BLaER1 treated with 17β-estradiol and CSF1 and Interleukin-3, amounts not matched to agents 10 nM and 100 nM (cell line): ENCODE measurements around the gene CLEC18B.
A peak's percentile ranks its signal among the peaks of the same experiment; 100 is the strongest.
"Not testable (repeated sequence)": the region's sequence is repeated elsewhere in the genome, so short reads cannot be mapped to it uniquely, and the experiment has no call there.

Experiments
- H3K27ac ChIP-seq, 11 experiments: shearing (Covaris generic); formaldehyde crosslinking; 2 replicates each; pipeline ENCODE4 v1.8.1; 2022
- H3K27me3 ChIP-seq, 11 experiments: shearing (Covaris generic); formaldehyde crosslinking; 2 replicates each; pipeline ENCODE4 v1.8.1; 2022
- H3K36me3 ChIP-seq, 11 experiments: shearing (Covaris generic); formaldehyde crosslinking; 2 replicates each; pipeline ENCODE4 v1.8.1; 2022
- H3K4me1 ChIP-seq, 10 experiments: shearing (Covaris generic); formaldehyde crosslinking; 2 replicates each; pipeline ENCODE4 v1.8.1; 2022
- H3K4me2 ChIP-seq, 11 experiments: shearing (Covaris generic); formaldehyde crosslinking; 2 replicates each; pipeline ENCODE4 v1.8.1; 2022
- H3K4me3 ChIP-seq, 10 experiments: shearing (Covaris generic); formaldehyde crosslinking; 2 replicates each; pipeline ENCODE4 v1.8.1; 2022
- H3K9ac ChIP-seq, 11 experiments: shearing (Covaris generic); formaldehyde crosslinking; 2 replicates each; pipeline ENCODE4 v1.8.1; 2022
- H3K9me3 ChIP-seq, 11 experiments: shearing (Covaris generic); formaldehyde crosslinking; replicated peaks in 1 of 11; 2 replicates each; pipeline ENCODE4 v1.8.1; 2022
- H4K20me1 ChIP-seq, 11 experiments: shearing (Covaris generic); formaldehyde crosslinking; 2 replicates each; pipeline ENCODE4 v1.8.1; 2022

Gene CLEC18B

DNA sequence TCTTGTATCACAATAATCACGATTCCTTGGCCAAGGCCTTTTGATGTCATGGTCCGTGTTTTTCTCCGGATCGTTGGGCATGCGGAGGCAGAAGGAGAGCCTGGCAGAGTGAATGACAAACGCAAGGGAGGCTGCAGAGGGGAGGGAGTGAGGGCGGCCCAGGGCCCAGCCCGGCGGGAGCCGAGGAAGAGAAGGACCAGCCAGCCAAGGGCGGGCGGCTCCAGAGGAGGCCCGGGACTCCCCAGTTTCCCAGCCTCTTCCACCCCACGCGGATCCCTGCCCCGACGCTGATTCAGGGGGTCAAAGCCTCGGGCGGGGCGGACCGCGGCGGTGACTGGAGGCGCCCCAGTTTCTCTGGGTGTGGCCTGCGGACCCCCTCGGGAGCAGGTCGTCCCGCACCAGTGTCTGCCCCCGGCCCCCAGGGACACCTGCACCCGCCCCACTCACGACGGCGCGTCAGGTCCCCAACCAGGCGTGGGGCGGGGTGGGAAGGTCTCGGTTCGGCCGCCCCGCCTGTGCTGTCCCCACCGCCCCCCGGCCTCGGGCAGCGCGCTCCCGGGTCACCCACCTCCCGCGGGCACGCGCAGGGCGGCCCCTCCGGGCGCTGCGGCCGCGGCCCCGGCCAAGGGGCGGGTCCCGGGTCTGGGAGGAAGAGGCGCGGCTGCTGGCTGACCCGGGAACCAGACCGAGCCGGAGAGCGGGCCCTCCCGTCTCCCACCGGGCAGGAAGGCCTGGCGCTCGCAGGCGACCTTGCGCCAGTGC lies 14.5 kb downstream of the CLEC18B start:
- Histone ChIP-seq H3K4me2 (peak overlapping the region in 10 of 11 experiments; percentile 13 to 67 (median 40); a peak in 10 of 22 replicates), H3K4me3 (peak overlapping the region in 6 of 10 experiments; percentile 33 to 54 (median 38); a peak in 6 of 20 replicates), H3K27me3 (peaks cover 4 to 13% (median 8%) of the 10 kb centered on the region in 11 experiments; a peak in 21 of 22 replicates), H3K9ac (peak overlapping the region in 2 of 11 experiments; percentile 33 to 41; a peak in 3 of 22 replicates), H3K27ac (peak overlapping the region in 1 of 11 experiments; percentile 6; a peak in 1 of 22 replicates)
- H4K20me1 ChIP-seq, H3K36me3 ChIP-seq, H3K9me3 ChIP-seq, H3K4me1 ChIP-seq: not testable (repeated sequence)

DNA sequence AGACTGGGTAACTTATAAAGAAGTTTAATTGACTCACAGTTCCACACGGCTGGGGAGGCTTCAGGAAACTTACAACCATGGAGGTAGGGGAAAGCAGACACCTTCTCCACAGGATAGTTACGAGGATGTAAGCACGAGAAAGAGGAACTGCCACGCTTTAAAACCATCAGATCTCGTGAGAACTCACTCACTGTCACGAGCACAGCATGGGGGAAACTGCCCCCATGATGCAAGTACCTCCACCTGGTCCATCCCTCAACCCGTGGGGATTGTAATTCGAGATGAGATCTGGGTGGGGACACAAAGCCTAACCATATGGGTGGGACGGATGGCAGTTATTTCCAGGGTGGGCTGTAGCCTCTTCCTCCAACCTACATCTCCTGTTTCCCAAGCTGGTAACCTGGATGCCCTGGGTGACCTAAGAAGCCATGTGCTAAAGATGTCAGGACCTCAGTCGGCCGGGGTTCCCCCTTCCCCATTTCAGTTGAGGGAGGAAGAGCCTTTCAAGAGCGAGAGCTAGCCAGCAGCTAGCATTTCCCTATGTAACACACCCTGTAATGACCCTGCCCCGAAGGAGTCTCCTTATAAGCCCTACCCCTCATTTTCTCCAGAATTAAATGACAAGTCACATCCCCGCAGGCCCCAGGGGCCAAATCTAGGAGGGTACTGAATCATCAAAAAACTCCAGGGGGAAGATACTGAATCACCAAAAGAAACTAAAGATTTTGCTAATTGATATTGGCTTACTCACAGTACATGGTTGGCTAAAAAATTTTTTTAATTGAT lies 16.9 kb downstream of the CLEC18B start:
- not testable (repeated sequence) for H3K9ac ChIP-seq, H3K4me2 ChIP-seq, H4K20me1 ChIP-seq, H3K27ac ChIP-seq, H3K36me3 ChIP-seq, H3K4me1 ChIP-seq, H3K4me3 ChIP-seq, H3K9me3 ChIP-seq
- H3K27me3 ChIP-seq, result peaks cover 4 to 13% (median 8%) of the 10 kb centered on the region in 11 experiments; a peak in 21 of 22 replicates

DNA sequence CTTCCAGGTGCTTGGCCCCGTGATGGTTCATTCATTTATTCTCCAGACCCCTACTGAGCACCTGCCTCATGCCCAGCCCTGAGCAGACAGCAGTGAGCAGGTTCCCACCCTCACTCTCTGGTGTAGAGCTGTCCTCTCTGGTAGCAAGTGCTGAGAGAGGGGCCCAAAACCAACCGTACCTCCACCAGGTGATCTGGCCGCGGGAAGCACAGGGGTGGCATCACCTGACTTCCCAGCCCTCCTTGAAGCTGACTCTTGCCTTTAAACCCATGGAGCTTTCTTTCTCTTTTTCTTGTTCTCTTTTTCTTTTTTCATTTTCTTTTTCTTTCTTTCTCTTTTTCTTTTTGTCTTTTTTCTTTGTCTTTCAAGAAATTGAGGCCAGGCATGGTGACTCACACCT lies 21.0 kb downstream of the CLEC18B start:
- not testable (repeated sequence) for H3K4me2 ChIP-seq, H3K4me1 ChIP-seq, H3K27me3 ChIP-seq, H3K27ac ChIP-seq, H4K20me1 ChIP-seq, H3K9ac ChIP-seq, H3K9me3 ChIP-seq, H3K4me3 ChIP-seq, H3K36me3 ChIP-seq

DNA sequence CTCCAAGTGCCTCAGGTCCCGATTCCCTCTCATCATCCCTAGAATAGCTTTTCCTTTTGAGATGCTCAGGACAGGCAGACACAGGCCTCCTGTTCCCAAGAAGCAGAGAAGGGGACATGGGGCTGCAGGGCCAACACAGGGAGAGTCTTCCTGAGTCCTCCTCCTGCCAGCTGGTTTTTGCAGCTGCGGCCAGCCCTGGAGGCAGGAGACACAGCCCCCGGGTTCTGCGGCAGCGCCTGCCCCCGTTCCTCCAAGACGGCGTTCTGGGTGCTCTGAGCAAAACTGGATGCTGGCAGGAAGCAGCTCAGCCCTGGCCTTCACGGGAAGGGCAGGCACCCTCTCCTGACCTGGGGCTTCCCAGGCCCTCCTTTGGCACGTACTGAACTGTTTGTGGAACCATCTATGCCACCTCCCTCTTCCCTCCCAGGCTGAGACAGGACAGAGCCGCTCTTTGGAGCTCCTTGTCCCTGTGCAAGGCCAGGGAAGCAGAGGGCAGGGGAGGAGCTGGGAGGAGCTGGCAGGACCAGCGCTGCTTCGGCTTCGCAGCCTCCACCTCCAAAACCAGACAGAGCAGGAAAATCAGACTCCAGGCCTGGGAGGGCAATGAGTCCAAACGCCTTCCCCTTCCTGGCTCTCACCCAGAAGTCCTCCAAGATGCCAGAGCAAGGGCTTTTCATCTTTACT lies 22.9 kb downstream of the CLEC18B start:
- H3K4me3 ChIP-seq, H3K27me3 ChIP-seq, H3K9ac ChIP-seq, H3K27ac ChIP-seq, H4K20me1 ChIP-seq, H3K4me1 ChIP-seq, H3K36me3 ChIP-seq, H3K9me3 ChIP-seq, H3K4me2 ChIP-seq: not testable (repeated sequence)

DNA sequence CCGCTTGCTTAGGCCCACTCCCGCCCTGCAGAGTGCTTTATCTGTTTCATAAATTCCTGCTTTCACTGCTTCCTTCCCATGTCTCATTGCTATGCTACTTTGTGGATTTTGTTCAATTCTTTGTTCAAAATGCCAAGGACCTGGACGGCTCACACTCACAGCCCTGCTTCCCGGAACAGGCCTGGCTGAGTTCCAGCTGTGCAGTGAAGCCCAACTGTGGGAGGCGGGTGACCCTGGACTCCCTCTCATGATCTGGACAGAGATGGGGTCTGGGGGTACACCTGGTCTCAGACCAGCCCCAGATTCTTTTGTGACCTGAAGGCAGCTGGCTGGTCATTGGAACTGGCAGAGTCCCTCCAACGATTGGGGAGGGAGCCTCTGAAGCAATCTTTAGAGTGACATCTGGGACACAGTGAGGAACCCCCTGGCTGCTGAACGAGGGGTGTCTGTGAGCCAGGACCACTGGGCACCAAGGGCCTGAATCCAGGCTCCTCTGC lies 24.7 kb downstream of the CLEC18B start:
- not testable (repeated sequence) for H3K27ac ChIP-seq, H3K9me3 ChIP-seq, H3K9ac ChIP-seq, H3K4me3 ChIP-seq, H4K20me1 ChIP-seq, H3K4me2 ChIP-seq, H3K4me1 ChIP-seq, H3K36me3 ChIP-seq, H3K27me3 ChIP-seq

DNA sequence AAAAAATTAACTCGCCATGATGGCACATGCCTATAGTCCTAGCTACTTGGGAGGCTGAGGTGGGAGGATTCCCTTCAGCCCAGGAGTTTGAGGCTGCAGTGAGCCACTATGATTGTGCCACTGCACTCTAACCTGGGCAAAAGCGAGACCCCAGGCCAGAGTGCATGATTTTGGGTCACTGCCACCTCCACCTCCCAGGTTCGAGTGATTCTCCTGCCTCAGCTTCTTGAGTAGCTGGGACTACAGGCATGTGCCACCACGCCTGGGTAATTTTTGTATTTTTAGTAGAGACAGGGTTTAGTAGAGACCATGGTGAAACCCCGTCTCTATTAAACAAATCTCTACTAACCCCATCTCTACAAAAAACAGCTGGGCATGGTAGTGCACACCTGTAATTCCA lies 26.7 kb downstream of the CLEC18B start:
- H3K4me2 ChIP-seq, H3K4me1 ChIP-seq, H4K20me1 ChIP-seq, H3K4me3 ChIP-seq, H3K9ac ChIP-seq, H3K9me3 ChIP-seq, H3K27me3 ChIP-seq, H3K36me3 ChIP-seq, H3K27ac ChIP-seq: not testable (repeated sequence)

DNA sequence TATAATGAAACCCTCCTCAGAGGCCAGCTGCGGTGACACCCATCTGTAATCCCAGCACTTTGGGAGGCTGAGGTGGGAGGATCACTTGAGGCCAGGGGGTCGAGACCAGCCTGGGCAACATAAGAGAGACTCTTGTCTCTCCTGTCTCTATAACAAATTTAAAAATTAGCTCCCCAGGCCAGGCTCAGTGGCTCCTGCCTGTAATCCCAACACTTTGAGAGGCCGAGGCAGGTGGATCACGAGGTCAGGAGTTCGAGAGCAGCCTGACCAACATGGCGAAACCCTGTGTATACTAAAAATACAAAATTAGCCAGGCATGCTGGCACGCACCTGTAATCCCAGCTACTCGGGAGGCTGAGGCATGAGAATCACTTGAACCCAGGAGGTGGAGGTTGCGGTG lies 27.1 kb downstream of the CLEC18B start:
- not testable (repeated sequence) for H3K36me3 ChIP-seq, H3K4me1 ChIP-seq, H4K20me1 ChIP-seq, H3K9ac ChIP-seq, H3K4me2 ChIP-seq, H3K9me3 ChIP-seq, H3K4me3 ChIP-seq, H3K27me3 ChIP-seq, H3K27ac ChIP-seq

DNA sequence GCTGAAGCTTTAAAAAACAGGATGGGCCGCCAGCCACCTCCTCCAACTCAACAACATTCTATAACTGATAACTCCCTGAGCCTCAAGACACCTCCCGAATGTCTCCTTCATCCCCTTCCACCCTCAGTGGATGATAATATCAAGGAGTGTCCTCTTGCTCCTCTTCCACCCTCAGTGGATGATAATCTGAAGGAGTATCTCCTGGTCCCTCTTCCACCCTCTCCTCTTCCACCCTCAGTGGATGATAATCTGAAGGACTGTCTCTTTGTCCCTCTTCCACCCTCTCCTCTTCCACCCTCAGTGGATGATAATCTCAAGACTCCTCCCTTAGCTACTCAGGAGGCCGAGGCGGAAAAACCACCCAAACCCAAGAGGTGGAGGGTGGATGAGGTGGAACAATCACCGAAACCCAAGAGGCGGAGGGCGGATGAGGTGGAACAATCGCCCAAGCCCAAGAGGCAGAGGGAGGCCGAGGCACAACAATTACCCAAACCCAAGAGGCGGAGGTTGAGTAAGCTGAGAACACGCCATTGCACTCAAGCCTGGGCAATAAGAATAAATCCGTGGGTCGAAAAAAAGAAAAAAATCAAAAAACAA lies 29.7 kb downstream of the CLEC18B start:
- H3K4me3 ChIP-seq, H3K4me1 ChIP-seq, H4K20me1 ChIP-seq, H3K27ac ChIP-seq, H3K9ac ChIP-seq, H3K36me3 ChIP-seq, H3K9me3 ChIP-seq, H3K27me3 ChIP-seq, H3K4me2 ChIP-seq: not testable (repeated sequence)

DNA sequence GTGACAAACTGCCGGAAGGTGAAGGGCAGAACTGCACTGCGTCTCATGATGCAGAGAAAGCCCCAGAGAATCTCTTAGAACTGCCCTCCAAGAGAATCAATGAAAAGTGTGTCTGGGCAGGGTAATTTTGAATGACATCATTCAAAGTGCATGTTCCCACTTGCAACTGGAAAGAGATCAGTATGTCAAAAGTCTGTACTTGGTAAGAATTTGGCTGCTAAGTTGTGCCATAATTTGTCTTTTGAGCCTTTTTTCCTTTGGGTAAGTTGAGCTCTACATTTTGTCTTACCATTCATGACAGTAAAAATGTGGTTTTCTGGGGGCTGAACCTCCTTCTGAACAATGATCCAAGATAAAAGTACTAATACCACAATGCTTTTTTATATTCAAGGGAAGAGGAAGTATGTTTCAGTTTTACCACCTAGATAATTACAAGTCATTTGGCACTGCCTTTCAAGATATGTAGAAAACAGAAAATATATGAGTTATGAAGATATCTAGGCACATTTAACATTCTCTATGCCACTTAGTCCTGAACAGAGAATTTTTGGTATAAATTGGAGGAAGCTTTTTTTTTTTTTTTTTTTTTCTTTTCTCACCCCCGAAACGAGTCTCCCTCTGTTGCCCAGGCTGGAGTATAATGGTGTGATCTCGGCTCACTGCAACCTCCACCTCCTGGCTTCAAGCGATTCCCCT lies 38.8 kb downstream of the CLEC18B start:
- not testable (repeated sequence) for H3K9ac ChIP-seq, H3K9me3 ChIP-seq, H3K4me2 ChIP-seq

DNA sequence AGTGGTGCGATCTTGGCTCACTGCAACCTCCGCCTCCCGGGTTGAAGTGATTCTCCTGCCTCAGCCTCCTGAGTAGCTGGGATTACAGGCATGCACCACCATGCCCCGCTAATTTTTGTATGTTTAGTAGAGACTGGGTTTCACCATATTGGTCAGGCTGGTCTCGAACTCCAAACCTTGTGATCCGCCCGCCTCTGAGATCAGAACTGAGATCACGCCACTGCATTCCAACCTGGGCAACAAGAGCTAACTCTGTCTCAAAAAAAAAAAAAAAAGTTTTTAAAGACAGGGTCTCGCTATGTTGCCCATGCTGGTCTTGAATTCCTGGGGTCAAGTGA lies 47.5 kb downstream of the CLEC18B start:
- H3K27me3 ChIP-seq, H3K4me2 ChIP-seq, H3K27ac ChIP-seq, H3K4me3 ChIP-seq, H3K36me3 ChIP-seq, H3K9me3 ChIP-seq, H4K20me1 ChIP-seq, H3K9ac ChIP-seq: not testable (repeated sequence)
- H3K4me1 ChIP-seq, result peaks cover 3 to 19% (median 6%) of the 10 kb centered on the region in 10 experiments; a peak in 13 of 20 replicates

More for the DNA sequence above, 38.8 kb downstream of the CLEC18B start:
- H4K20me1 ChIP-seq, H3K4me1 ChIP-seq, H3K27me3 ChIP-seq, H3K36me3 ChIP-seq, H3K27ac ChIP-seq, H3K4me3 ChIP-seq: not testable (repeated sequence)
